Activated T-cell treated with anti-CD3 and anti-CD28 coated beads, Interleukin-2, amount 50 U/mL, for 48 hours (primary cell): Measurements from ENCODE around the gene ALDH18A1.
"Not testable (repeated sequence)": the region's sequence is repeated elsewhere in the genome, so short reads cannot be mapped to it uniquely, and the experiment has no call there.

ENCODE experiments used
- DNase-seq, 2 experiments: peaks; one replicate each; pipeline ENCODE4 v3.0.0-alpha.2; 2020

ALDH18A1 gene

GRCh38 chr10:95656291-95657164, at the start of gene ALDH18A1:
Gene ALDH18A1, minus strand, starts transcription at chr10:95656711. Its CDS starts 3,334 bp downstream, at chr10:95653377.
- peak; percentile 95 to 96 for DNase-seq

DNA sequence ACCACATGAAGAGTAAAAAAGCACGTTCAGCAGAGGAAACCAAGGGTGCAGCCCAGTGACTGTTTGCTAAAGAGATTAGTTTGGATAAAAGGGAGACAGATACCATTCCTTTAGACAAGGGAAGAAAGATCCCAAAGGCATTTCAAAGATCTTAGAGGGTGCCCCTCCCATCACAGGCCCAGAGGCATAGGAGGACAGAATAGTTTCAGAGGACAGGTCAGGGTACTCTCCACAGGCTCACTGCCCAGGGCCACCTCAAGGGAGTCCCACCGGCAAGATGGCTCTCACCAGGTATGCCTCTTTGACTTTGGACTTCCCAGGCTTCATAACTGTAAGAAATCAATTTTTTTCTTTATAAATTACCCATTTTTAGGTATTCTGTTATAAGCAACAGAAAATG, 41.9 kb upstream of the ALDH18A1 start:
- DNase-seq: no peak

DNA sequence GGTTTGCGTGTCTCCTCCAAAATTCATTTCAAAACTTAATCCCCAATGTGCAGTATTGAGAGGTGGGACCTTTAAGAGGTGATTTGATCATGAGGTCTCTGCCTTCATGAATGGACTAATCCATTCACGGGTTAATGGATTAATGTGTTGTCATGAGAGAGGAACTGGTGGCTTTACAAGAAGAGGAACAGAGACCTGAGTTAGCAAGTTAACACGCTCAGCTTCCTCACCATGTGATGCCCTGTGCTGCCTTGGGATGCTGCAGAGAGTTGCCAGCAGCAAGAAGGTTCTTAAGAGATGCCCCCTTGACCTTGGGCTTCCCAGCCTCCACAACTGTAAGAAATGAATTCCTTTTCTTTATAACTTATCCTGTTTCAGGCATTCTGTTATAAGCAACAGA, 40.9 kb upstream of the ALDH18A1 start:
- DNase-seq: no peak

- no peak for DNase-seq
These were observed 38.2 kb upstream of the ALDH18A1 start for GRCh38 chr10:95694665-95695064.

DNA sequence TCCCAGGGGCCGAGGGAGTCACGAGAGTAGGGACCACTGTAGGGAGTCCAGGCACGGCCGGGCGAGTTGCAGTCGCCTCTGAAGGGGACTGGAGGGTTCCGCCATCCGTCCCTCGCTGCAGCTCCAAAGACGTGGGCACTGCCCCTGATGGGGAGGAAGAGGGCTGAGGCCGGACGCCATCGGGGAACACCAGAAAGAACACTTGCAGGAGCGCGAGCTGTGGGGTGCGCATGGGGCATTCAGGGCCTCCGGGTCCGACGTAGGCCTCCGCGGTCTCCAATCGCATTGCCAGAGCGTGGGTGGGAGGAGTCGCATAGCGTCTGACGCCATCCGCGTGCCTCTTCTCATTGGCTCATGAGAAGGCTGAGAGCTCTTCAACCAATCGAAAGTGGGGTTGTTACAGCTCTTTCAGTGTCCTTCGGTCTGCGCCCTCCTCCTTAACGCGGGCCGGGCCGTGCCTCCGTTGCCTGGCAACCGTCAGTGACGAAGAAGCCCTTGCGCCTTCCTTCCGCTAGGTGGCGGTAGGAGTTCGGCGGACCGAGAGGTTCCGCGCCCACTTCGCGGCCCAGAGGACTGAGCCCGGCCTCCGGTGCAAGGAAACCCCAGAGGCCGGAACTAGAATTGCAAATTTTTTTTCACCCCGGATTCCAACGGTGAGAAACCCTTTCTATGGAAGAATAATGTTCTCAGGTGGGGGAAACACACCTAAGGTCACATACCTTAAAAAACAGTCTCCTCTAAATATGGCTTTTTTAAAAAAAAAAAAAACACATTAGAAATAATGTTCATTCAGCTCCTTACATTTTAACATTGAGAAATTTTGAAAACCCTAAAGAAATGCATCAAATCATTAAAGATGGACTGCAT, 37.4 kb upstream of the ALDH18A1 start, which contains the start of gene TCTN3:
Gene TCTN3 (minus strand): TSS at position 260 of the 867 bp plus-strand sequence. CDS start 28 bp downstream, at position 232.
- peak; percentile 92 to 96 for DNase-seq

- DNase-seq: no peak
These were observed 36.7 kb upstream of the ALDH18A1 start for GRCh38 chr10:95693071-95693667.

GRCh38 chr10:95691281-95691680, 34.8 kb upstream of the ALDH18A1 start:
- DNase-seq: no peak

GRCh38 chr10:95688648-95689047, 32.1 kb upstream of the ALDH18A1 start:
- DNase-seq: no peak

DNA sequence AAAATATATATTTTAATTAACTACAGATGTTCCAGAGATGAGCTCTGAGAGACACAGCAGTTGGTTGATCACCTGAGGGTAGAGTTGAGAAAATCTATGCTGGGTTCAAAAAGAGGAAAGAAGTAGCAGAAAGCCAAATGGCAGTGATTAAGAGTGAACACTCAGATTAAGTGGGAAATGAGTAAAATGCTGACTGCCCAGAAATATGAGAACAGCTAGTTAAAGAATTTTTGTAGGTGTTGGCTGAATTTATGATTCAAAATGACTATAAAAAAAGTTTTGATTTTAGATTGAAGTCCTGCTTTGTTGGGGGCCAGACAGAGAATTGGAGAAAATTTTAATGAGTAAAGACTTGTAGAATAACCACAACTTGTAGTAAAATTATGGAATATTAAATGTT, 27.5 kb upstream of the ALDH18A1 start:
- no peak for DNase-seq

- no peak for DNase-seq
These were observed 19.0 kb upstream of the ALDH18A1 start for GRCh38 chr10:95675403-95676116.

DNA sequence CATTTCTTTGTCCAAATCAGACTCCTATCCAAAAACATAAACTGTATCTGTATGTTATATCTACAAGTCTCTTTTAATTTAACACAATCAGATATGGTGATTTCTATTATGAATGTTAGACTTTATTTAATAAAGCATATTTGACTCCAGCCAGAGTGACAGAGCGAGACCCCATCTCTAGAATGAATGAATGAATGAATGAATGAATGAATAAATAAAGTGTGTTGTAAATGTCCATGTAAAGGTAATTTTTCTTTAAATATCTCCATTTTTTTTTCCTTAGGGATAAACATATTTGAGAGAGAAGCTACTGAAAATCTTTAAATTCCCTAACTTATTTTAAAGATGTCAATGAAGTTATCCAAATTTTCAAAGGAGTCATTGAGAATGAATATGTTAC, 18.1 kb upstream of the ALDH18A1 start:
- no peak for DNase-seq

- not testable (repeated sequence) for DNase-seq
These were observed 16.1 kb upstream of the ALDH18A1 start for GRCh38 chr10:95672641-95673040.

GRCh38 chr10:95664543-95664942, 8.0 kb upstream of the ALDH18A1 start:
- DNase-seq: no peak

DNA sequence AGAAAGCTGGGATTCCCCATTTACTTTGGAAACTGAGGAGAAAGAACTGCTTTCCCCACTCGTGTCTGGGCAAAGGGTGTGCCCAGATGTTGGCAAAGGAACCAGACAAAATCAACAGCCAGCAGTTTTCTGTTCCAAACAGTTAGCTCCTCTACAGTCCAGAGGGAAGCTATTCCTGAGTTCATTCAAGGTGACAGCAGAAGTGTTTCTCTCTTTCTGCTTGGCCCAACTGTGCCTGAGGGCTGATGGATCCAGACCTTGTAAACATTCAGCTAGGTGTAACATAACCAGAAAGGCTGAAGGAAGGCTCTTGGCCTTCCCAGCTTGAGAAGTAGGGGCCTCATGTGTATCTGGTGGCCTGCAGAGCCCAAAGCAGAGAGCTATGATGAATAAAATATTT, 7.0 kb upstream of the ALDH18A1 start:
- no peak for DNase-seq

DNA sequence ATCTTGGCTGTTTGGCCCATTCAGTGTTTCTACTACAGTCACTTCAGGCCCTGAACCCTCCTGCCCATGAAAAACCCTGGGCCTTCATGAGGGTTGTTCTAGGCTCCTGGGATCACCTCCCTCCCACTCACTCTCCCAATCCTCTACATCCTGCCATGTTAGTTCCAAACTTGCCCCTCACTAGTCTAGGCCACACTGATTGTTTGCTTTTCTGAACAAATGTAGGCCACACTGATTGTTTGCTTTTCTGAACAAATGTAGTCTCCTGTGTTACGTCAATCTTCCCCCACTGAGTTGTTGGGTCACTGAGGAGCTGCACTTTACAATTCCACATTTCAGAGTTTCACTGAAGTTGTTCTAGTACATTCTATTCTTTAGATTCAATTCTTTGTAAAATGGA, 5.3 kb upstream of the ALDH18A1 start:
- no peak for DNase-seq

DNA sequence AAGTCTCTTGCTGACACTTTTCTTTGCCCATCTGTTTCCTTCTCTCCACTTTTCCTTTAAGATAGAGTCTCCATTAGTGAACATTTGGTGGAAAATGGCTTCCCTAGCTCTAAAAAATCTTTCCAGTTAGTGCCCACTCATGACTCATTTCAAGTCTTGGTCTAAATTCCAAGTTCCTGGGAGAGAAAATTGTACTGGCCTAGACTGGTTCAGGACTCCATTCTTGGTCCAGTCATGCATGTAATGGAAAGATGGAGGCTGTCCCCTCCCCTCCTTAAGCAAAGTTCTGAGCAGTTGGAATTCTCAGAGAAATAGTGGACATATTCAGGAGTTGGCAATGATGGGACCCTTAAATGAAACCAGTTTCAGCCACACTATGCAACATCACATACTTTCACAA, 3.8 kb upstream of the ALDH18A1 start:
- DNase-seq: no peak

DNA sequence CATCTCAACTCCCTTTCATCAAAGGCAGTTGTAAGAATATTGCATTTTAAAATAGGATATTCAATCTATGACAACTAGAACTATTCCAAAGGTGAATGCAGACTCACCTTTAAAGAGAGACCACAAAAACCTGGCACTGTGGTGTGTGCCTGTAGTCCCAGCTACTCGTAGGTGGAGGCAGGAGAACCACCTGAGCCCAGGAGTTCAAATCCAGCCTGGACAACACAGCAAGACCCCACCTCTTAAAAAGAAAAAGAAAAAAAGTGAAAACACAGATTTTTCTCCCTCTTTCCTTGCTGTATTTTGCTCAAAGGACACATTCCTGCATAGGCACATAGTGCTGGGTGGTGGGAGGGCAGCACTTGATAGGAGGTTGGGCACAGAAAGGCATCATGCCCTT, 739 bp upstream of the ALDH18A1 start:
- DNase-seq: no peak

DNA sequence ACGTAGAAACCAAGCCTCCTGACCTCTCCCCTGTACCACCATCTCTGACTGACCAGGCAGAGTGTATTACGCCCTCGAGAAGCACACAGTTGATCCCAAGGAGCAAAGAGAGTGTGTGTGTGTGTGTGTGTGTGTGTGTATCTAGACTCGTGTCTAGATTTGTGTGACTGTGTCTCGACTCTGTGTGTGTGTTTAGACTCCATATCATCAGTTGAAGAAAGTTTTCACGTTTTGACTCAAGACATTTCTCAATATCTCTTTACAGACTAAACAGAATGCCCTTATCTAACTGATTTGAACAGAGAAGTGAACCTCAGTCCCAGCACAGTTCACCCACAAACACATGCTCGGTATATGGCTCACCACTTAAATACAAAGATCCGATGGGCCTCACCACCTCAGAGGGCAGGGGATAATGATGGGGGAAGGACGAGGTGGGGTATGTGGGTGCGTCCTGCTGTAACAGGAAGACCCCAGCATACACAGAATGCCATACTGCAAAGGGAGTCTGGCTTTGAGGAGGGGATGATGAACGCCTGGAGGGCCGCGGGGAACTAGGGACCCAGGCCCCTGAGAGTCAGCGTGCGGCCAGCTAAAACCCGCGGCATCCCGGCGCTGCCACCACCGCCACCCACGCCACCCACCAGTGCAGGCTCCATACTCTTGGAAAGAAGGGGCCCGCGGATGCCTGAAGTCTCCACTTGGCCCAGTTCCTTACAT, 780 bp downstream of the ALDH18A1 start:
- peak in 1 of 2 experiments; percentile 45 for DNase-seq

DNA sequence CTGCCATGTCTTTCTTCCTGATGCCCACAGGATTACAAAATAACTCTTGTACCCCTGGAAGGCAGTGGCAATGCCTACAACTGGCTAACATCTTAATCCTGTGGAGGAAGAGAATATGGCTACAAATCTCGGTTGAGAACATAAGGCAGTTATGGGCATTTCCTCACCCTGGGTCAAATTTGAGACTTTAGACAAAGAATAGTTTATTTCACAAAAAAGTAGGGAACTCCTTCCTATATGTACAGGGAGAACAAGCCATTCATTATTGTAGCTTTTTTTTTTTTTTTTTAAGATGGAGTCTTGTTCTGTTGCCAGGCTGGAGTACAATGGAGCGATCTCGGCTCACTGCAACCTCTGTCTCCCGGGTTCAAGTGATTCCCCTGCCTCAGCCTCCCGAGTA, 2.6 kb downstream of the ALDH18A1 start:
- no peak for DNase-seq

GRCh38 chr10:95651346-95652060, 5.0 kb downstream of the ALDH18A1 start:
- no peak for DNase-seq

GRCh38 chr10:95650232-95650631, 6.3 kb downstream of the ALDH18A1 start:
- DNase-seq: no peak
